GM21367 (cell line): ENCODE results near the gene TRRAP.

Source experiments
- ATAC-seq: cut with Tn5 transposase; IDR thresholded peaks from one replicate; pipeline ENCODE4 v1.9.1; 2021; ENCODE audit not compliant: unreplicated experiment

Gene TRRAP

GRCh38 chr7:98944386-98944785, 66.1 kb downstream of the TRRAP start:
- ATAC-seq: no peak

GRCh38 chr7:98945852-98946251, 67.5 kb downstream of the TRRAP start:
- ATAC-seq: no peak

GRCh38 chr7:98946389-98946788, 68.1 kb downstream of the TRRAP start:
- no peak for ATAC-seq

- no peak for ATAC-seq
Measured at GRCh38 chr7:98949336-98950044, 71.2 kb downstream of the TRRAP start.

- no peak for ATAC-seq
Measured at GRCh38 chr7:98955992-98956391, 77.7 kb downstream of the TRRAP start.

- ATAC-seq: no peak
Measured at GRCh38 chr7:98956469-98956868, 78.1 kb downstream of the TRRAP start.

GRCh38 chr7:98956937-98957336, 78.6 kb downstream of the TRRAP start:
- no peak for ATAC-seq

- no peak for ATAC-seq
Measured at GRCh38 chr7:98957766-98958165, 79.4 kb downstream of the TRRAP start.

GRCh38 chr7:98958968-98959367, 80.6 kb downstream of the TRRAP start:
- ATAC-seq: no peak

- ATAC-seq: no peak
Measured at GRCh38 chr7:98963305-98963704, 85.0 kb downstream of the TRRAP start.

- no peak for ATAC-seq
Measured at GRCh38 chr7:98964596-98964995, 86.3 kb downstream of the TRRAP start.

- no peak for ATAC-seq
Measured at GRCh38 chr7:98968621-98969020, 90.3 kb downstream of the TRRAP start.

GRCh38 chr7:98969386-98969785, 91.1 kb downstream of the TRRAP start:
- ATAC-seq: no peak

- ATAC-seq: no peak
Measured at GRCh38 chr7:98970016-98970615, 91.8 kb downstream of the TRRAP start.

GRCh38 chr7:98970805-98971204, 92.5 kb downstream of the TRRAP start:
- ATAC-seq: no peak

- ATAC-seq: no peak
Measured at GRCh38 chr7:98974205-98974604, 95.9 kb downstream of the TRRAP start.

GRCh38 chr7:98974906-98975816, 96.8 kb downstream of the TRRAP start:
- ATAC-seq: no peak

- ATAC-seq: no peak
Measured at GRCh38 chr7:98976396-98977185, 98.3 kb downstream of the TRRAP start.

GRCh38 chr7:98978672-98979071, 100.3 kb downstream of the TRRAP start:
- ATAC-seq: no peak

GRCh38 chr7:98981701-98982100, 103.4 kb downstream of the TRRAP start:
- no peak for ATAC-seq

- no peak for ATAC-seq
Measured at GRCh38 chr7:98982686-98983085, 104.4 kb downstream of the TRRAP start.
